T-helper 1 cell treated with Interleukin-12 subunit alpha and Interleukin-12 subunit beta and Interleukin-4 antibody, amounts not matched to agents 30 ng/mL and 1 ng/mL, for 36 hours (primary cell): ENCODE results near the gene DPAGT1. TPM values are rescaled to one million over a fixed set of nuclear protein-coding genes. Genes with fewer than 3 reads are reported as not detected.

Experiments used
- intact Hi-C: fragments of 100-400 bp; cut with micrococcal nuclease; formaldehyde crosslinking; loops from one replicate; pipeline ENCODE4 v1.15.1; 2024
- total RNA-seq: library from RNA; stranded (reverse); gene quantifications from 2 replicates; pipeline ENCODE4 v1.2.3, GENCODE V29; 2022

Gene DPAGT1
- total RNA-seq, 1 donor from 2014 or later = 67.6 TPM

DNA sequence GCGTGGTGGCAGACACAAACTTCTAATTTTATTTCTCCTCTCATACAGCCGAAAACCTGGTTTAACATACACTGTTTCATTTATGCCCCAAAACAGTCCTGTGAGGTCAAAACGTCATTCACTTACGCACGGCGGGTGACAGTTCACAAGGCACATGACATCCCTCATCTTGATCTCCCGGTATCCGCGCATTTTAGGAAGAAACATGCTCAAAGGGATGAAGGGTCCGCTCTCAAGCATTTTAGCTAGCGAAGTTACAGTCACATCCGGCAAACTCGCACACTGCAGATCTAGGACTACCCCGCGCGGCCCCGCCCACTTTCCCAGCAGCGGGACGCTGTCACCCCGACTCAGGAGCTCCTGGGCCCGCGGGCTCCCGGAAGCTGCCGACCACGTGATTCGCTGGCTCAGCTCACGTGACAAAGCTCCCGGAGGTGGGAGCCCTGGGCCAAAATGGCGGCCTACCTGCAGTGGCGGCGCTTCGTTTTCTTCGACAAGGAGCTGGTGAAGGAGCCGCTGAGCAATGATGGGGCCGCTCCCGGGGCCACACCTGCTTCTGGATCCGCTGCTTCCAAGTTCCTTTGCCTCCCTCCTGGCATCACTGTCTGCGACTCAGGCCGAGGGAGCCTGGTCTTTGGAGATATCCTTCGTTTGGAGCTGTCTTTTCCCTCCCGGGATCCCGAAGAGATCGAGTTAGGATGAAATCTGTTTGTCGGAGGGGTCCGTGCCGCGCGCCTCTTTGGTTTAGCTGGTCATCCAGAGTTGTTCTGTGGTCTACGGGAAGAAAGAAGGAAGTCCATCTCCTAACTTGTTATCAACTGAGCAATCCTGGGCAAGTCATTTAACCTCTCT lies 34.1 kb downstream of the DPAGT1 start, which contains the start of gene VPS11:
VPS11 (plus strand) TSS at position 448 of the 852 bp plus-strand sequence; CDS start at position 454, 6 bp downstream.
- intact Hi-C loops = loop anchor here (1.0 kb wide), 11 partner anchors 10 to 271 kb away; partner anchors contain the start of genes CBL, CENATAC, HINFP and HYOU1

DNA sequence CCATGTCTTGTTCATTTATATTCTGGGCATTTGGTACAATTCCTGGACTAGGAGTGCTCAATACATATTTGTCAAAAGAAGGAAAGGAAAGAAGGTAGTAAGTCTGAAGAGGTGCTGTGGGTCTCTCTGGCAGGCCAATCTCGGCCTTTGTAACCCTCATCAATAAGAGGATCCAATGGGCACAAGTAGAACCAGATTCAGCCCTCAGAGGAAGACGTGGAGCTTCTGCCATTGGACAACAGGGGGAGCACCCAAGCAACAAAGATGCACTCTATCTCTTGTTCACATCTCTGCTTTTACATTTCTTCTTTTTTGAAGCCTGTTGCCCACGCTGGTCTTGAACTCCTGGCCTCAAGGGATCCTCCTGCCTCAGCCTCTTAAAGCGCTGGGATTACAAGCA lies 36.3 kb downstream of the DPAGT1 start:
- intact Hi-C loops = loop anchor here (1.0 kb wide), 2 partner anchors 132 to 258 kb away; no protein-coding TSS in a partner anchor

DNA sequence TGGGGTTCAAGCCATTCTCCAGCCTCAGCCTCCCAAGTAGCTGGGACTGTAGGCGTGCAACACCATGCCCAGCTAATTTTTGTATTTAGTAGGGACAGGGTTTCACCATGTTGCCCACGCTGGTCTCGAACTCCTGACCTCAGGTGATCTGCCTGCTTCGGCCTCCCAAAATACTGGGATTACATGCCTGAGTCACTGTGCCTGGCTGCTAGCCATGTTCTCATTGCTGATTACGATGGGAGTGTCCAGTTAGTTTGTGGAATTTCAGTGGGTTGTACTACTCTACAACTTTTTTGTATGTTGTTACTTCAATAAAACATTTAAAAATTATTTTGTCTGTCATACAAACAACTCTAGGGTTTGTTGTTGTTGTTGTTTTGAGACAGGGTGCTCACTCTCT lies 38.9 kb downstream of the DPAGT1 start:
- intact Hi-C loops = no loop called here

DNA sequence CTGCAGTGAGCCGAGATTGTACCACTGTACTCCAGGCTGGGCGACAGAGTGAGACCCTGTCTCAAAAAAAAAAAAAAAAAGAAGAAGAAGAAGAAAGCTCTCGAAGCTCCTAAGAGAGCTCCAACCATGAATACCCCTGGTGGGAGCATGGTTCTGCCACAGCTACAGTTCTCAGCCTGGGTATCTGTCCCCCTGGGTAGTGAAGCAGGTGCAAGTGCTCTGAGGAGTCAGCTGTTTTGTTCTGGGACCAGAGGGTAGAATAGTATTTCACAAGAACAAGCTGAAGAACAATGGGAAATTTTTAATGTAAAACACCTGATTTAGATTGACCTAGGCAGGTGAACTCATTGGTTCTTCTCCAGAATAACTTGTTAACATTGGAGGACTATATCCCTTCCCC lies 40.4 kb downstream of the DPAGT1 start:
- intact Hi-C loops = no loop called here

DNA sequence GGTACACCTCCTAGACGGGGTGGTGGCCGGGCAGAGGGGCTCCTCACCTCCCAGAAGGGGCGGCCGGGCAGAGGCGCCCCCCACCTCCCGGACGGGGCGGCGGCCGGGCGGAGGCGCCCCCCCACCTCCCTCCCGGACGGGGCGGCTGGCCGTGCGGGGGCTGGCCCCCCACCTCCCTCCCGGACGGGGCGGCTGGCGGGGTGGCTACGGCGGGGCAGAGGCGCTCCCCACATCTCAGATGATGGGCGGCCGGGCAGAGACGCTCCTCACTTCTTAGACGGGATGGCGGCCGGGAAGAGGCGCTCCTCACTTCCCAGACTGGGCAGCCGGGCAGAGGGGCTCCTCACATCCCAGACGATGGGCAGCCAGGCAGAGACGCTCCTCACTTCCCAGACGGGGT lies 42.5 kb downstream of the DPAGT1 start:
- intact Hi-C loops = loop anchor here (5.0 kb wide), 1 partner anchor 323 kb away; the partner anchor contains the start of gene USP2

DNA sequence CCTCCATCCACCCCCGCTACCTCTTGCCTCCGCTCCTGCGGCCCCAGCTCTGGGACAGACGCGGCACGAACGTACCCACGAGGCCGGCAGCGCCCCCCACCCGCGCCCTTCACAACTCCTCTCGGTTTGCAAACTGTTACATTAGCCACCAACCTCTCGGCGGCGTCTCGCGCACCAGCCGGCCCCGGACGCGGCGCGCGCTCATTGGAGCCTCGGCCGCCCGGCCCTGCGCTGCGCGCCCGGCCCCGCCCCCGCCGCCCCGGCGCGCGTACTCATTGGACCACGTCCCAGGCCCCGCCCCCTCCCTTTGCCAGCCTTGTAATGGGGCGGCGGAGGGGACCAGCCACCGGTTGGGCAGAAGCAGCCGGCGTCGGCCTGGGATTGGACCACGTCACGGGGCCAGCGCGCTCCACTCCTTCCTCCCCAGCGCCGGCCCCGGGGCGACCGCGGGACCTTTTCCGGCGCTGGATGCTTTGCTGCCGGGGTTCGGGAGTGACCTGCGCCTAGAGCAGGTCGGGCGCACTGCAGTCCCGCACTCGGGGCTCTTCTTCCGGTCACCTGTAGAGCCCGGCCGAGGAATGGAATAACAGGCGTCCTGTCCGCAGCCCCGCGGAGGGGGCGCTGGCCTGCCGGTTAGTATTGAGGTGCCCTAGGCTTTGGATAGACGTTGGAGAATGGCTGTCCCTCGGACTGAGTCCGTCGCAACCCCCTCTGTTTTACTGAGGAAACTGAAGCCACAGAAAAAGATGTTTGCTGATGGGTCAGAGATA lies 44.5 kb downstream of the DPAGT1 start, which contains the start of gene HYOU1:
HYOU1 (minus strand) TSS at position 206 of the 770 bp plus-strand sequence. CDS start 1,045 bp downstream, outside the sequence.
- intact Hi-C loops = loop anchor here (1.0 to 5.0 kb wide), 16 partner anchors 10 to 325 kb away; partner anchors contain the start of genes CENATAC, DPAGT1, HINFP and HMBS

GRCh38 chr11:119056421-119056999 lies 45.1 kb downstream of the DPAGT1 start:
- intact Hi-C loops = loop anchor here (2.0 to 5.0 kb wide), 4 partner anchors 128 to 326 kb away; partner anchors contain the start of gene USP2

DNA sequence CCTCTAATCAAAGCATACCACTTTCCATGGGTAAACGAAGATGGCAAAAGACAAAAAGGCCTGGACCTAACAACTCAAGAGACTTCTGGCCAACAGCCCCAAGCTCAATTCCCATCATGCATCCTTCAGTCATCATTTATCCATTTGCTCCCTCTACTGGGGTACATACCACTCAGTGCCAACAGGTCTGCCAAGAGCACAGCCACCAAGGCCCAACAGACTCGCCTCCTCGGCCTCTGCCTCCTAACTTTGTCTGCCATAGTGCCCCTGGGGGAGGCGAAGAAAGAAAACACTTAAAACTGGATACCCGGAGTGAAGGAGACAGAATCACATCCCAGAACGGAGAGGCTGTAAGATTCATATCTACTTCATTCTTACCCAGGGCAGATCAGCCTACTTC lies 45.8 kb downstream of the DPAGT1 start:
- intact Hi-C loops = loop anchor here (2.0 to 5.0 kb wide), 4 partner anchors 127 to 326 kb away; partner anchors contain the start of gene USP2

DNA sequence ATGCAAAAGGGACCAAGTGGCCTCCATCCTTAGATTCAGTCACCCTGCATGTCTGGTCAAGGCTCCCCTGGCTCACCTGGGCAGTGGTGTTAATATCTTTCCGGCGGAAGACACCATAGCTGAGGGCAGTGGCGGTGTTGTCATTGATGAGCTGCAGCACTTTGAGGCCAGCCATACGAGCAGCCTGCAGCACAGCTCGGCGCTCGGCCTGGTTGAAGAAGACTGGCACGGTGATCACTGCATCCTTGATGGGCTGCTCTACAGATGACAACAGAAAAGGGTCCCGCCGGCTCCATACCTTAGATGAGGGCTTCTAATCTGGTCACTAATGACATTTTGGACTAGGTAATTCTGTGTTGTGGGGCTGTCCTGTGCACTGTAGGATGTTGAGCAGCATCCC lies 47.2 kb downstream of the DPAGT1 start:
- intact Hi-C loops = no loop called here

GRCh38 chr11:119052163-119052814 lies 49.4 kb downstream of the DPAGT1 start:
- intact Hi-C loops = no loop called here

- intact Hi-C loops = no loop called here
Measured at GRCh38 chr11:119051440-119052162, 50.1 kb downstream of the DPAGT1 start.

- intact Hi-C loops = no loop called here
Measured at GRCh38 chr11:119049081-119049480, 52.6 kb downstream of the DPAGT1 start.

GRCh38 chr11:119048644-119049043 lies 53.0 kb downstream of the DPAGT1 start:
- intact Hi-C loops = no loop called here

GRCh38 chr11:119047205-119047604 lies 54.4 kb downstream of the DPAGT1 start:
- intact Hi-C loops = no loop called here

Other genes starting within 250 kb of the DPAGT1 start
- 0.51 and 0.59 TPM in 2 replicates for gene CXCR5, start 218.0 kb downstream of the DPAGT1 start, total RNA-seq
- 65.4 and 69.0 TPM in 2 replicates for gene BCL9L, start 175.9 kb downstream of the DPAGT1 start, total RNA-seq
- not detected in 2 replicates for gene UPK2, start 145.6 kb downstream of the DPAGT1 start, total RNA-seq
- gene FOXR1, start 130.1 kb downstream of the DPAGT1 start, total RNA-seq = not detected in 2 replicates
- gene CENATAC, start 103.7 kb downstream of the DPAGT1 start, total RNA-seq = 62.5 and 66.6 TPM in 2 replicates
- gene RPS25, start 83.5 kb downstream of the DPAGT1 start, total RNA-seq = 1,270 and 1,290 TPM in 2 replicates
- 82.3 and 94.9 TPM in 2 replicates for gene TRAPPC4, start 83.1 kb downstream of the DPAGT1 start, total RNA-seq
- 16.4 and 19.7 TPM in 2 replicates for gene SLC37A4, start 71.0 kb downstream of the DPAGT1 start, total RNA-seq
- 260 and 261 TPM in 2 replicates for gene HYOU1, start 44.6 kb downstream of the DPAGT1 start, total RNA-seq
- 38.3 and 38.6 TPM in 2 replicates for gene VPS11, start 34.0 kb downstream of the DPAGT1 start, total RNA-seq
- gene HMBS, start 17.0 kb downstream of the DPAGT1 start, total RNA-seq = 24.6 and 27.3 TPM in 2 replicates
- gene C2CD2L, start 5.5 kb upstream of the DPAGT1 start, total RNA-seq = 36.6 and 42.2 TPM in 2 replicates
- 48.5 and 48.8 TPM in 2 replicates for gene HINFP, start 19.7 kb upstream of the DPAGT1 start, total RNA-seq
- gene ABCG4, start 47.2 kb upstream of the DPAGT1 start, total RNA-seq = not detected in 2 replicates
- gene NLRX1, start 66.9 kb upstream of the DPAGT1 start, total RNA-seq = 25.2 and 26.0 TPM in 2 replicates
- 0.49 and 0.90 TPM in 2 replicates for gene NHERF4, start 83.6 kb upstream of the DPAGT1 start, total RNA-seq
- 42.0 and 42.1 TPM in 2 replicates for gene CBL, start 104.5 kb upstream of the DPAGT1 start, total RNA-seq
- gene MCAM, start 215.3 kb upstream of the DPAGT1 start, total RNA-seq = 2.8 and 3.9 TPM in 2 replicates
- gene RNF26, start 232.7 kb upstream of the DPAGT1 start, total RNA-seq = 27.2 and 29.9 TPM in 2 replicates
- not detected in 2 replicates for gene C1QTNF5, start 239.0 kb upstream of the DPAGT1 start, total RNA-seq
- not detected in 2 replicates for gene MFRP, start 244.9 kb upstream of the DPAGT1 start, total RNA-seq